ENCODE measurements around the gene TRPM7. TPM values are rescaled to one million over a fixed set of nuclear protein-coding genes. Genes with fewer than 3 reads are reported as not detected.

Gene TRPM7
- total and polyA plus RNA-seq, 9 of the 15 experiments (the other 6 are each of a cell fraction or from before 2014, with no cell fraction given), result 12.3 to 59.2 (median 31.5) TPM

- no peak for TF ChIP-seq ZNF609 (CRISPR knock-in tag; IDR thresholded peaks at IDR 0.05; ENCODE audit: borderline replicate concordance)
- TF ChIP-seq RFX1 (IDR thresholded peaks at IDR 0.05), result no peak
- no peak for TF ChIP-seq ZNF408 (CRISPR knock-in tag; IDR thresholded peaks at IDR 0.05; ENCODE audit: low read depth)
- TF ChIP-seq ETS2 (tag; IDR thresholded peaks at IDR 0.05; ENCODE audit: borderline replicate concordance, poor library complexity, severe bottlenecking), result no peak
- TF ChIP-seq ZNF444 (CRISPR knock-in tag; IDR thresholded peaks at IDR 0.05), result no peak
- TF ChIP-seq JUND (IDR thresholded peaks at IDR 0.05; ENCODE audit: borderline replicate concordance, low read depth, low read length), result no peak
- TF ChIP-seq JUND (tag; IDR thresholded peaks at IDR 0.05; ENCODE audit: borderline replicate concordance, low read depth, low read length), result no peak
- TF ChIP-seq MED1 (CRISPR knock-in tag; IDR thresholded peaks at IDR 0.05; ENCODE audit: borderline replicate concordance), result no peak
- TF ChIP-seq NCOA1 (IDR thresholded peaks at IDR 0.05; ENCODE audit: low read depth), result no peak
Measured at GRCh38 chr15:50556642-50557371, 129.8 kb downstream of the TRPM7 start (continued).
